VCaP (cell line): Measurements from ENCODE around the gene GNG8.

Experiments
- H3K27ac ChIP-seq: fragments of 450-650 bp; 2 replicates; pipeline ENCODE4 v1.5.1; 2017
- TF ChIP-seq, protein P1 (sequence below): fragments of 450-650 bp; conservative IDR thresholded peaks from 2 replicates; pipeline ENCODE4 v1.5.1; 2017; ENCODE audit warnings: mild to moderate bottlenecking, moderate library complexity

GNG8 gene

DNA sequence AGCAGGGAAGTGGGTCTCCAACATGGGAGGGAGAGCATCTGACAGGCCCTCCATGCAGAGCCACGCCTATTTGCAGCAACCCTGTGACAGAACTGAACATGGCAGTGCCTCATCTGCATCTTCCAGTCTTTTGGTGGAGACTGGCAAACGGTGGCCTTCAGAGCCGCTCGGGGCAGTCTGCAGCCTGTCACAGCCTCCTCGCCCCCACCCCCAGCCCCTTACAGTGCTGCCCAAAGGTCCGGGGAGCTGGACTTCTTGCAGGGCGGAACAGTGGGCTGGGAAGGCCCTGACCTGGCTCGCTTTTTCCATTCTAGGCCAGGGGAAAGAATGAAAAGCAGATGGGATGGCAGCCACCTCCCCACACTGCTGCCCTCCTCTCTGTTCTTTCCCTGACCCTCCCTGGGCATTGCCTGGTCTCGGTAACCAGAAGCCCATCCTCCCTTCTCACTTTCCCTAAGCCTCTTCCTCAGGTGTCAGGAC is 32.2 kb downstream of the GNG8 start:
- H3K27ac ChIP-seq: peak overlapping the region; percentile 99
- TF ChIP-seq, protein P1, sequence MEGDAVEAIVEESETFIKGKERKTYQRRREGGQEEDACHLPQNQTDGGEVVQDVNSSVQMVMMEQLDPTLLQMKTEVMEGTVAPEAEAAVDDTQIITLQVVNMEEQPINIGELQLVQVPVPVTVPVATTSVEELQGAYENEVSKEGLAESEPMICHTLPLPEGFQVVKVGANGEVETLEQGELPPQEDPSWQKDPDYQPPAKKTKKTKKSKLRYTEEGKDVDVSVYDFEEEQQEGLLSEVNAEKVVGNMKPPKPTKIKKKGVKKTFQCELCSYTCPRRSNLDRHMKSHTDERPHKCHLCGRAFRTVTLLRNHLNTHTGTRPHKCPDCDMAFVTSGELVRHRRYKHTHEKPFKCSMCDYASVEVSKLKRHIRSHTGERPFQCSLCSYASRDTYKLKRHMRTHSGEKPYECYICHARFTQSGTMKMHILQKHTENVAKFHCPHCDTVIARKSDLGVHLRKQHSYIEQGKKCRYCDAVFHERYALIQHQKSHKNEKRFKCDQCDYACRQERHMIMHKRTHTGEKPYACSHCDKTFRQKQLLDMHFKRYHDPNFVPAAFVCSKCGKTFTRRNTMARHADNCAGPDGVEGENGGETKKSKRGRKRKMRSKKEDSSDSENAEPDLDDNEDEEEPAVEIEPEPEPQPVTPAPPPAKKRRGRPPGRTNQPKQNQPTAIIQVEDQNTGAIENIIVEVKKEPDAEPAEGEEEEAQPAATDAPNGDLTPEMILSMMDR: no peak

DNA sequence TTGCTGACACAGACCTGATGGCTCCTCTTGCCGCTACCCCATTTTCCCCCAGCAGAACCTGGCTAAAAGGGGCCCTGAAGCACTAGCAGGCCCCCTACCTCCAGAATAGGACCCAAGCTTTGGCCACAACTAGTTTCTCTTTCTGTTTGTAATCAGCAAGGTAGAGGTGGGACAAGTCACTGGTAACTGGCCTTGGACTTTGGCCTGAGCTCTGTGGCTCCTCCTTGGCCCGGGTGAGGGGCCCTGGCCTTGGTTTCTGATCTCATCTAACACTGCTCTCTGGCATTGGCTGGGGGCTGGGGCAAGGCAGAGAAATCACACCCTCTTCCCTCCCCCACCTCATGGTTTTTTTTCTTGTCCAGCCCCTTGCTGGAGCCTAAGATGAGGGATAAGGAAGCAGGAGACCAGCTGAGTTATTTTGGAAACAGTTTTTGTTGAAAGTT is 32.8 kb downstream of the GNG8 start:
- peak overlapping the region; percentile 99 for H3K27ac ChIP-seq
- TF ChIP-seq, protein P1: no peak

DNA sequence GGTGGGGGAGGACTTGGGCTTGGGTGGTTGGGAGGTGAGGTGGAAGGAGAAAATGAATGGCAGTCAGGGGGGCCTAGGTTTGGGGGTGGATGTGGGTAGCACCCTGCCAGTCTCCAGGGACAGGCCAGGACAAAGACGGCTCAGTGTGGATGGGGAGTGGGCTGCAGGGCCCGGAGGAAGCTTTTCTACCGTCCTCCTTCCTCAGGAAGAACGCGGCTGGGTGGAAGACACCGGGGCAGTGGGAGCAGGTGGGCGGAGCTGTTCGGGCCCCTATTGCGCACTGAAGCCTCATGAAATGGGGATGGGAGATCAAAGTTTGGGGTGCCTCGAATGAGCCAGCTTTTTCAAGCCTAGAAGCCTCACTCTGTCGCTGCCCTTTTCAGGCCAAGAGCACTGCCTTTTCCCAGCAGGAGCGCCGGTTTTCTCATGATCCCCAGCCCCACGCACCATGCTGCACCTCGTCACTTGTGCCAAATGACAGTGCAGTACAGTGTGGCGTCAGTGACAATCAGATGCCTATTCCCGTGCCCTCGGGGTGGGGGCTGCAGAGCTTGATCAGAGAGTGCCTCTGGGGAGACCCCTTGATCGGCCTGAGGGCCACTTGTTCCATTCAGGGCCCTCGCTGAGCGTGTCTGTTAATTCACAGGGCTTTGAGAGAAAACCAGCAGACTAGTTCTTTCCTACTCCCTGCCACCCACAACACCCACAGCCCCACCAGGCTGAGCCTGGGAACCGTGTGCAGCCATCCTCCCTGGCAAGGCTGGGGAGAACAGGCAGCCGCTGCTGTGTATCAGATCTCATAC is 33.4 kb downstream of the GNG8 start:
- TF ChIP-seq, protein P1: no peak
- peak overlapping the region; percentile 99 for H3K27ac ChIP-seq

DNA sequence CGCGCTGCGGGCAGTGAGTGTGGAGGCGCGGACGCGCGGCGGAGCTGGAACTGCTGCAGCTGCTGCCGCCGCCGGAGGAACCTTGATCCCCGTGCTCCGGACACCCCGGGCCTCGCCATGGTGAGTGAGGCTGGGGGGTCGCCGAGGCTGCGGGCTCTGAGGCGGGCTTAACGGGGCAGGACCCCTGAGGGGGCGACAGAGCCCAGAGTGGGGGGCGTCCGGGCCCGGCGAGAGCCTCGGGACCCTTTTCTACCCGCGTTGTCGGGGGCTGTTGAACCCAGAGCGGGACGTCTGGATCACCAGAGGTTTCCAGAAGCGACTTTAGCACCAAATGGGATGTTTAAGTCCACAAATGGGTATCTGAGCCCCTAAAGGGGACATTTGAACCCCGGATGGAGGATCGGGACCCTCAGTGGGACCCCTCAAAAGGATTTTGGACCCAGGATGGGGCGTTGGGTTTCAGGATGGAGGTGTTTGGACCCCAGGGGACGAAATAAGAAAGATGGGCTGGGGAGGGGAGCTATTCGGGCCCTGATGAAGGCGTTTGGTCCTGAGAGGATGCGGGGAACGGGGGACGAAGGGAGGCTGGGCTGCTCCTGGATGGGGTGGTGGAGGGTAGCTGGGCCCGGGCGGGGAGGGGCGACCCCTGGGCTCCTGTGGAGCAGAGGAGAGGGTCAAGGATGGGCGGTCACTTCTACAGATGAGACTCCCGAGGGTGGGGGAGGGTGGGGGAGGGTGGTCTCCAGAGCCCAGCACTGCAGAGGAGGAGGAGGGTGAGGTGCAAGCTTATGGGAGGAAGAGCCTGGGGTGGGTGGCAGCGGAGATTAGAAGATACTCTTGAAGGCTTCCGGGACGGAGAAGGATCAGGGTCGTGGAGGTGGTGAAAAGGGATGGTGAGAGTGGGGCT is 34.4 kb downstream of the GNG8 start, which contains the start of gene CALM3:
CALM3 (plus strand) TSS at position 13 of the 907 bp plus-strand sequence; CDS start at position 118, 105 bp downstream.
- TF ChIP-seq, protein P1: no peak
- H3K27ac ChIP-seq: peak within 1 kb of the TSS; percentile 99

DNA sequence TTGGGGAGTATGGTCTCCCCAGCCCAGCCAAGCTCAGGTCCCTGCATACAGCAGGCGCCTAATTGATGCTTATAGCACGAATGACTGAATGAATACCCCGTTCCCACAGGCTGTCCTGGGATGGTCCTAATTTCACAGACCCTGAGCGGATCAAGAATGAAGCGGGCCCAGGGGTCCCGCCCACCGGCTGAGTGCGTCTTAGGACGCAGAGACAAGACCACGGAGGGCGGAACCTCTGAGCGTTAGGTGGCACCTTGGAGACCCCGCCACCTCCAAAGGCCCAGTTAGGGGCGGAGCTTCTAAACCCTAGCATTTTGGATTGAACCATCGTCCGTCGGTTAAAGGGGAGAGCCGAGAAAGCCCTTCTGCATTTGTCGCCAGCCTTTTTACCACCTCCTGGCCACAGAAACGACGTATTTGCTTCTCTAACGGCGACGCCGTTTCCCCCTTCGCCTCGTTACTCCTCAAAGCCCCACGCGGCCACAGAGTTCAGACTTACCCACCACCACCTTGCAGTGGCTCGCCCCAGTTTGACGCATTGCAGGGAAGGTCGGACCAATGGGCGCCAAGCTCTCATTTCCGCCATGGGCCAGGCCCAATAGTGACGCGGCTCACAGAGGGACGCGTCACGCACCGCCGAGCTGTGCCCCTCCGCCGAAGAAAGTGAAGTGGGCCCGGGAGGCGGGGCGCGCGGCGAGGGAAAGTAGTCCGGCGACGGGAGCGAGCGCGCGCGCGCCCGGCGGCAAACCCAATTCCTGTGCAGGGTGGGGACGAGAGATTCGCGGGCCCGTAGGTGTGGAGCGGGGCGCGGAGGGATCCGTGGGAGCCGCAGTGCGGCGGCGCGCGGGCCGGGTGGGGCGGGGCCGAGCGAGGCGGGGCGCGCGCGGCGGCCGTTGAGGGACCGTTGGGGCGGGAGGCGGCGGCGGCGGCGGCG is 35.4 kb downstream of the GNG8 start:
- TF ChIP-seq, protein P1: no peak
- H3K27ac ChIP-seq: peak overlapping the region; percentile 99

DNA sequence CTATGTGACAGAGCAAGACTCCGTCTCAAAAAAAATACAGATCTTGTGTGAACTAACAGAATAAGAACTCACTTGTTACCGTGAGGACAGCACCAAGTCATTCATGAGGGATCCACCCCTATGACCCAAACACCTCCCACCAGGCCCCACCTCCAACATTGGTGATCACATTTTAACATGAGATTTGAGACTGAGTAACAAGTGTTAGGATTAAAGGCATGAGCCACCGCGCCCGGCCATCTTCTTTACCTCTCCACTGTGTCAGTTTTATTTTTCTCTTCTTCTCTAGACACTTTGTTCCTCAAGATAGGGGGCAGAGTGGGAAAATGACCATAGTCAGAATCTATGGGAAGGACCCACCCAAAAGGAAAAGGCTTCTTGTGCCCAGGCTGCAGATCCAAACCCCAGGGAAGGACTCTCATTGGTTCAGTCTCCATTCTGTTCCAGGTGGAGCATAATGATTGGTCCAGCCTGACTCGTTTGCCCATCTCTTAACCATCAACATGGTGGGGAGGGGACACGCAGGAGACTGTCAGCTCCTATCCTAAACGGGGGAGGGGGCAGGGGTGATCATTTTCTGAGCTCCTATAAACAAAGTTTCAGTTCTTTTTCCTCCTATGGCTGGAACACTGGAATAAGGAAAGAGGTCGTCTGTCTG is 36.2 kb downstream of the GNG8 start:
- peak overlapping the region; percentile 99 for H3K27ac ChIP-seq
- TF ChIP-seq, protein P1: no peak
